Immature natural killer cell (primary cell): ENCODE results near the gene NDUFA11. TPM values are rescaled to one million over a fixed set of nuclear protein-coding genes. Genes with fewer than 3 reads are reported as not detected.
"Not testable (repeated sequence)": the region's sequence is repeated elsewhere in the genome, so short reads cannot be mapped to it uniquely, and the experiment has no call there.

Experiments used
- DNase-seq, 3 donors: peaks; one replicate each; pipeline ENCODE4 v3.0.0; 2022; ENCODE audit warnings: mixed read lengths in 1 of 3
- H3K27ac Mint-ChIP-seq, 6 donors: one replicate each; pipeline ENCODE4 v1.8.0; 2020; ENCODE audit warnings: mixed read lengths in 6 of 6, mild to moderate bottlenecking in 5 of 6, inconsistent platforms in 4 of 6, moderate library complexity in 3 of 6
- H3K27me3 Mint-ChIP-seq, 3 donors: one replicate each; pipeline ENCODE4 v1.8.0; 2020 to 2021; ENCODE audit warnings: low read depth in 3 of 3, mild to moderate bottlenecking in 3 of 3, mixed read lengths in 3 of 3, moderate library complexity in 3 of 3, inconsistent platforms in 1 of 3
- H3K36me3 Mint-ChIP-seq, 3 donors: one replicate each; pipeline ENCODE4 v1.8.0; 2020; ENCODE audit warnings: mixed read lengths in 3 of 3, inconsistent platforms in 2 of 3, mild to moderate bottlenecking in 2 of 3
- H3K4me1 Mint-ChIP-seq, 2 donors: one replicate each; pipeline ENCODE4 v1.8.0; 2020; ENCODE audit warnings: inconsistent platforms in 2 of 2, mild to moderate bottlenecking in 2 of 2, mixed read lengths in 2 of 2, moderate library complexity in 1 of 2
- H3K4me3 Mint-ChIP-seq, 5 donors: one replicate each; pipeline ENCODE4 v1.8.0; 2020; ENCODE audit warnings: mild to moderate bottlenecking in 5 of 5, mixed read lengths in 5 of 5, inconsistent platforms in 3 of 5, moderate library complexity in 3 of 5
- H3K9me3 Mint-ChIP-seq, 6 donors: one replicate each; pipeline ENCODE4 v1.8.0; 2020; ENCODE audit warnings: mild to moderate bottlenecking in 6 of 6, mixed read lengths in 6 of 6, inconsistent platforms in 4 of 6, moderate library complexity in 3 of 6
- polyA plus RNA-seq, 3 donors: library from polyadenylated mRNA; unstranded; fragments of 300-500 nt; fragmentation: Illumina TruSeq; gene quantifications; one replicate each; pipeline ENCODE4 v1.2.3, GENCODE V29; 2021

Gene NDUFA11
- polyA plus RNA-seq, 3 donors from 2014 or later: 329 to 666 (median 378) TPM

DNA sequence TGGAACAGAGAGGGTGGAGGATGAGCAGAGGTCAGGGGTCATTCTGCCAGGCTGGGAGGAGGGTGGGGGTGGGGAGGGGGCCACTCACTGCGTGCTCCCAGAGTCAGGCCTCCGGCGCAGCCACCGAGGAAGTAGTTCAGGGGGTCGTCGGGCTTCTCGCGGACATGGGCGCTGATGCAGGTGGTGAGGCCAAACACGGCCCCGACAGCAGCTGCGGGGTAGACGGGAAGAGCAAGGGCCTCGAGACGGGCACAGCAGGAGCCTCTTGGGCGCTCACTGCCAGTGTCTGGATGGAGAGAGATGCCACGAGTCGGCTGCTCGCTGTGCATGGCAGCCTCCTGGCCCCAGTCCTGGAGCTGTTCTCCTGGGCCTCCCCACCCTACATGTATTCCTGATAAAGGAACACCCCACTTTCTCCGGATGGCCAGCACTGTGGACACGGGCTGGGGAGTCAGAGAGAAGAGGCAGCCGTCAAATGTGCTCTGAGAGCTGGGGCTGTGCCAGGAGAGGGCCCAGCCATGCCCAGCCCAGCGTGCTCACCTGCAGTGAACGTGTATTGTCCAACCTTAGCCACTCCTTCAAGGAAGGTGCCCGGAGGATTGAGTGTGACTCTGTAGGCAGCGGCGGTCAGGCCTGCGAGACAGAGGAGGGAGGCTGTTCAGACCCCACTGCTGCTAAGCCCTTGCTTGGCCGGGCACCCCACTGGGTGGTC, 7.1 kb downstream of the NDUFA11 start:
- Mint-ChIP-seq H3K4me1 (peaks cover 9 to 11% of the 10 kb centered on the region in 2 donors), H3K27ac (no peak overlapping the region), H3K4me3 (no peak overlapping the region), H3K27me3 (peaks cover 2% of the 10 kb centered on the region in 3 donors), H3K36me3 (peaks cover 0 to 3% (median 0%) of the 10 kb centered on the region in 3 donors), H3K9me3 (no peaks in the 10 kb centered on the region)
- no peak for DNase-seq

DNA sequence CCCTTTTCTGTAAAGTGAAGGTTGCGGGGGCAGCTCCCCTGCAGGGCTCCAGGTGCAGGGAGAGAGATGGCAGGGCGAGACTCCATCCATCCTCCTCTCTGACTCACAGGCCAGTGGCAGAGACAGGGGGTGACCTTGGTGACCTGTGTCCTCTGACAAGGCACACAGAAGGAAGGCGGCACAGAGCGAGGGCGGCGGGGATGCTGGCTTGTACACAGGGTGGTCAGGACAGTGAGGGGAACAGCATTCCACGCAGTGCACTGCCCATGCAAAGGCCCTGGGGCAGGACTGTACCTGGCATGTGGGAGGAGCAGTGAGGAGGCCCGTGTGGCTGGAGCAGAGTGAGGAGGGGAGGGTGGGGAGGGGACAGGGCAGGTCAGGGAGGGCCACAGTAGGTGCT, 7.7 kb downstream of the NDUFA11 start:
- H3K4me1 Mint-ChIP-seq: peaks cover 4 to 6% of the 10 kb centered on the region in 2 donors
- H3K27me3 Mint-ChIP-seq: peaks cover 0 to 2% (median under 1%) of the 10 kb centered on the region in 3 donors
- peaks cover 0 to 3% (median 0%) of the 10 kb centered on the region in 3 donors for H3K36me3 Mint-ChIP-seq
- no peaks in the 10 kb centered on the region for H3K9me3 Mint-ChIP-seq
- DNase-seq: no peak
- no peak overlapping the region for H3K4me3 Mint-ChIP-seq
- no peak overlapping the region for H3K27ac Mint-ChIP-seq

DNA sequence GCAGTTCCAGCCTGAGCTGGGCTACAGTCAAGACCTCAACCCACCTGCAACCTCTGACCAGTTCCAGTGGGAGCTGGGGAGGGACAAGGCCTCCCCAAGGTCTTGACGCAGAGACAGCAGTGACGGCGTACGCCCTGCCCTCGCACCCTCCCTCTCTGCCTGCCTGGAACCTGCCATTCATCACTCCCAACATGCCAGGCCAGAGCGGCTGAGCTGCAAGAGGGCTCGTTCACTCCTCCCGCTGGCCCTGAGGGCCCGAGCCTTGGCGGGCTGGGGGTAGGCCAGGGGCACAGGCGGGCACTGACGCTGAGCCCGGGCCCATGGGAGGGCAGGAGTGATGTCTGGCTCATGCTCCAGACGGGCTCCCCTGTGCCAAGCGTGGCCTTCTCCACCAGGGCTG, 8.2 kb downstream of the NDUFA11 start:
- Mint-ChIP-seq H3K4me3 (no peak overlapping the region), H3K4me1 (peaks cover 3 to 4% of the 10 kb centered on the region in 2 donors), H3K9me3 (no peaks in the 10 kb centered on the region)

DNA sequence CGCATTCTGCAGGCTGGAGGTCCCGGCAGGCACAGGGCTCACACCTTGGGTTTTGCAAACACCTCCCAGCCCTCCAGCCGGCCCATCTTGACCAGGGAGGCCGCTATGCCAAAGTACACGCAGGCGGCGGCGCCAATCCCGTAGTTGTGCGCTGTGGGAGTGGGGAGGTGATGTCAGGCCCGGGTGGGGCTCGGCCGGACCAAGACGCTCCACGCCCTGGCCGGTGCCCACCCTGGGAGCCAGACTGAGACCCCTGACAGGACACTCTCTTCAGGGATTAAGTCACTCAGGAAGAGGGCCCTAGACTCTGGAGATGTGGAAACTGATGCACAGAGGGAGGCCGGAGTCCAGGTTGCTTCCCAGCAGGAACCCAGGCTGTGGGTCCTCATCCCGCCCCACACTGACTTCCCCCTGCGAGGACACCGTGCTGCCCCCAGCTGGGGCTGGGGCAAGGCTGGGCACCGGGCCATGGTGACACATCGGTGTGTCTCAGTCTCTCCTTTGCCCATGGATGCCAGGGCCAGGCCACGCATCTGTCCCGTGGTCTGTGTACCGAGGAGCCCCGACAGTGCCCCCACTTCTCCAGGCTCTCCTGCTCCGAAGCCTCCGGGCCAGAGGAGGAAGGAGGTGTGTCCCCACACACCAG, 8.8 kb downstream of the NDUFA11 start:
- DNase-seq: no peak
- Mint-ChIP-seq H3K27ac (no peak overlapping the region), H3K4me3 (no peak overlapping the region), H3K36me3 (peaks cover 0 to 3% (median 0%) of the 10 kb centered on the region in 3 donors), H3K4me1 (no peaks in the 10 kb centered on the region), H3K9me3 (no peaks in the 10 kb centered on the region), H3K27me3 (peaks cover 0 to 2% (median 0%) of the 10 kb centered on the region in 3 donors)

More for the DNA sequence above, 8.2 kb downstream of the NDUFA11 start:
- Mint-ChIP-seq H3K27ac (no peak overlapping the region), H3K36me3 (peaks cover 0 to 3% (median 0%) of the 10 kb centered on the region in 3 donors), H3K27me3 (peaks cover 0 to 2% (median 0%) of the 10 kb centered on the region in 3 donors)
- no peak for DNase-seq

DNA sequence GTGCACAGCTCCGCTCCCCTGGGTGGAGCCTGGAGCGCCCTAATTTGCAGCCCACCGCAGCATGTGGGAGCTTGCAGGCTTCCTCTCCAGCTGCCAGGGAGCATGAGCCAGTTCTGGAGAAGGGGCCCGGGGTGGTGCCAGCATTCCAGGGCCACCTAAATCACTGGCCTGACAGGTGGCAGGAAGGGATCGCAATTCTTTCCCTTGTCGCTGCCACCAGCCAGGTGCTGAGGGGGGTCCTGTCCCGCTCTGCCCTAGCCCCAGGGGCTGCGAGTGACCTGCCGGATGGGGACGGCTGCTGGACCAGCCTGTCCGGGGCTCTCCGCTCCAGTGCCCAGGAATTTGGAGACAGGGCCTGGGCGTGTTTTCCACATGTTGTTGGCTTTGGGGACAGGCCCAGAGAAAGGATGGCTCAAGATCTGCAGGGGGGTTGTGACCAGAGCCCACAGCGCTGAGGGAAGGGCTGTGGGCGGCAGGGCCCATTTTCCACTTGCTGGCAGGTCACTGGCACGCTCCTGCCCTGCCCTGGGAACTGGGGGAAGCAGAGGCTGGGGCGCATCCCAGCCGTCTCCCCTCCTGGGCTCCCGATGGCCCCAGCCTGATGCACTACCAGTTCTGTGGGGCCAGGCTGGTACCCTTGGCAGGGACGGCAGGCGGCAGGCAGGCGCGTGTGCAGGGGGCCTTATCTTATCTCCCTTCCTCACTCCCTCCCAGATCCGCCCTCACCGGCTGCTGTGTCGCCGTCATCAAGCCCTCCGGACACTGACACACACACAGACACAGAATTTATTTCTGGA, 9.5 kb downstream of the NDUFA11 start:
- H3K27ac Mint-ChIP-seq: no peak overlapping the region
- H3K36me3 Mint-ChIP-seq: peaks cover 0 to 3% (median 0%) of the 10 kb centered on the region in 3 donors
- H3K9me3 Mint-ChIP-seq: no peaks in the 10 kb centered on the region
- H3K27me3 Mint-ChIP-seq: peaks cover 0 to 4% (median 2%) of the 10 kb centered on the region in 3 donors
- no peak overlapping the region for H3K4me3 Mint-ChIP-seq
- no peak for DNase-seq
- no peaks in the 10 kb centered on the region for H3K4me1 Mint-ChIP-seq

DNA sequence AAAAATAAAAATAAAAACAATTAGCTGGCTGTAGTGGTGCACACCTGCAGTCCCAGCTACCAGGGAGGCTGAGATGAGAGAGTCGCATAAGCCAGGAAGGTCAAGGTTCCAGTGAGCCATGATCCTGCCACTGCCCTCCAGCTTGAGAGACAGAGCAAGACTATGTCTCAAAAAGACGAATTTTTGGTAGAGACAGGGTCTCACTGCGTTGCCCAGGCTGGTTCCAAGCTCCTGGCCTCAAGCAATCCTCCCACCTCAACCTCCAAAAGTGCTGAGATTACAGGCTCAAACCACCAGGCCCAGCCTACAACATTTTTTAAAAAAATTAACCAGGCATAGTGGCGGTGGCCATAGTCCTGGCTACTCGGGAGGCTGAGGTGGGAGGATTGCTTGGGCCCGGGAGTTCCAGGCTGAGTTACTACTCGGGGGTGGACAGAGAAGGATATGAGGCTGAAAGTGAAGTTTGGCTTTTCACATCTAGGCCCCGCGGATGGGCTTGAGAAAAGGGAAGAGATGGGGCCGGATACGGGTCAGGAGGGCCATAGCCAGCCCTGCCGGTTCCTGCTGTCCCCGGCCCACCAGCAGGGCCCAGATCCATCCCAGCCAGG, 10.2 kb downstream of the NDUFA11 start:
- no peak overlapping the region for H3K27ac Mint-ChIP-seq
- H3K36me3 Mint-ChIP-seq: peaks cover 0 to 3% (median 0%) of the 10 kb centered on the region in 3 donors
- no peak for DNase-seq
- no peaks in the 10 kb centered on the region for H3K4me1 Mint-ChIP-seq
- H3K4me3 Mint-ChIP-seq: no peak overlapping the region
- H3K27me3 Mint-ChIP-seq: peaks cover 0 to 4% (median 4%) of the 10 kb centered on the region in 3 donors
- no peaks in the 10 kb centered on the region for H3K9me3 Mint-ChIP-seq

DNA sequence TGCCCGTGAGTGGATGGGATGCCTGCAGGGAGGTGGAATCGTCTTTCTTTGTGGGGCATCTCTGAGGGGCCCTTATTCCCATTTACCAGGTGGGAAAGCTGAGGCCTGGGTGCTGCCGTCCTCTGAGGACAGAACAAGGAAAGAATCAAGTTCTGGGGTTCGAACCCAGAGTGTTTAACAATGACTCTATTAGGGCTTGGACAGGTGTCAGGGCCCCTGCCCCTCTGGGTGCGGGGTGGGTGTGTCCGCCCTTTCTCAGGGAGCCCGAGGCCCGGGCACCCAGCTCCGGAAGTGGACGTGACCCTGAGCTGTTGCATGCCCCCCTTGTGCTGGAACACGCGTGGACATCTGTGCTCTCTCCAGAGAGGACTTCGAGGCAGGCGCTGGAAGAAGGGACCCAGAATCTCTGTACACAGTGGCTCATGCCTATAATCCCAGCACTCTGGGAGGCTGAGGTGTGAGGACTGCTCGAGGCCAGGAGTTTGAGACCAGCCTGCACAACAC, 10.8 kb downstream of the NDUFA11 start:
- DNase-seq: no peak
- peak overlapping the region in 1 of 6 donors; percentile 22 for H3K27ac Mint-ChIP-seq
- H3K36me3 Mint-ChIP-seq: peaks cover 0 to 3% (median 0%) of the 10 kb centered on the region in 3 donors
- no peaks in the 10 kb centered on the region for H3K9me3 Mint-ChIP-seq
- H3K4me1 Mint-ChIP-seq: no peaks in the 10 kb centered on the region
- H3K27me3 Mint-ChIP-seq: peaks cover 0 to 4% (median 4%) of the 10 kb centered on the region in 3 donors
- H3K4me3 Mint-ChIP-seq: no peak overlapping the region

DNA sequence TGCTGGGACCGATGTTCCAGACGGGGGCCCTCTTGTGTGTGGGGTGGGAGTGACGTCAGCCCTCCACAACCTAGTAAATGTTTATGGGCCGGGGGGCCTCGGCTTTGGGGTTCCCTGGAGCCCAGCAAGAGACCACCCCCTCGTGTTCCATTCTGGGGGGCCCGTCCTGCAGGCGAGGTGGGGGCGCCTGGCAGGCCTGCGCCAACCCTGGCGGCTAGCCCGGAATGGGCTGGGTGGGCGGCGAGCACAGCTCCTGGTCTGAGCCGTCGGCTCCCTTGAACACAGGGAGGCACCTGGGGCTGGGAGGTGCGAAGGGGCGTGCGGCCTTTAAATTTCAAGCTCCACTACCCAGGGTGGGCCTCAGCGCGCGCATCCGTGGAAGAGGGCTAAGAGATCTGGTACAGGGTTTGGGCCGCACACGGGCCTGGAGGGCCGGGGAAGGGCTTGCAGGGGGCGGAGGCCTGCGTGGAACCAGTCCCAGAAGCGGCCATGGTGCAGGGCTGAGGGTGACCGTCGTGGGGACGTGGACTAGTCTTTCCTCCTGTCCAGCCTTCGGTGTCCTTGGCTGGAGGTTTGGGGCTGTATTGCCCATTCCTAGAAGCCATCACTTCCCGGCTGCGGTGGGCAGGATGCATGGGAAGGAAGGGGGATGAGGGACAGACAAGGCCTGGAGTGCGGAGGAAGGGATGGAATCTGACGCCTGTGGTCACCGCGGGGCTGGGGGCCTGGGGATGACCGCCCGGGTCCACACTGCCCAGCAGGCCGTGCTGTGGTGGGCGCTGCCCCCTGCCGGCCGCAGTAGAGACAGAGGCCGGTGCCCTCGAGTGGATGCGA, 11.4 kb downstream of the NDUFA11 start:
- peak in 1 of 3 donors; percentile 14 for DNase-seq
- H3K9me3 Mint-ChIP-seq: no peaks in the 10 kb centered on the region
- H3K4me3 Mint-ChIP-seq: no peak overlapping the region
- peak overlapping the region in 1 of 6 donors; percentile 22 for H3K27ac Mint-ChIP-seq
- peaks cover 0 to 3% (median 0%) of the 10 kb centered on the region in 3 donors for H3K36me3 Mint-ChIP-seq
- no peaks in the 10 kb centered on the region for H3K4me1 Mint-ChIP-seq
- peaks cover 0 to 4% (median 4%) of the 10 kb centered on the region in 3 donors for H3K27me3 Mint-ChIP-seq

DNA sequence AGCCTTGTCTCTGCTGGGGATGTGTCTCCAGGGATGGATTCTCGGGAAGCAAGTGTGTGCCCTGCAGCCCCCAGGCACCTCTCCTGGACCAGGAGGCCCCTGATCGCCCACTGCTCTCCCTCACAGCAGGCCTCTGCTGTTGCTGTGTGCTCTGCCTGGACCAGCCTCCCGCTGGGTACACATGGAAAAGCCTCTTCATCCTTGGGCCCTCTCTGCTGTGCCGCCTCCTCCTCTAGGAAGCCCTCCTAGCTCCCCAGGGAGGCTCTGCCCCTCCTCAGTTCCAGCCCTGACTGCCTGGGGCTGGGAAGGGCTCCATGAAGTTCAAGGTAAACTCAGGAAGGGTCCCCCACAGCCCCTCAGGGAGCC, 12.0 kb downstream of the NDUFA11 start:
- H3K4me1 Mint-ChIP-seq: no peaks in the 10 kb centered on the region

DNA sequence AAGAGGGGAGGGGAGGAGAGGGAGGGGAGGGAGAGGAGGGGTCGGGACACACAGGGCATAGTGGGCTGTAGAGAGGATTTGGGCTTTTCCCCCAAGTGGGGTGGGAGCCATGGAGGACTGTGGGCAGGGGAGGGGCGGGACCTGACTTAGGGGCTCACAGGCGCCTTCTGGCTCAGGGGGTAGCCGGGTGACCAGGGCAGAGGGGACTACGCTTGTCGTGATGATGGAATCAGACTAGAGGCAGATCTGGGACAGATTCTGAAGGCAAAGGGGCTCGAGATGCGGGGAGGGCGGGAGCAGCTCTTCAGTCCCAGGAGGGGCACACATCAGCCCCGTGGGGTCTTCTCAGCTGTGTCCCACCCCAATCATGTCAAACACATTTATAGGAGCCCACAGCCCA, 13.5 kb downstream of the NDUFA11 start:
- Mint-ChIP-seq H3K36me3 (no peaks in the 10 kb centered on the region), H3K4me1 (no peaks in the 10 kb centered on the region), H3K27me3 (peaks cover 0 to 4% (median 4%) of the 10 kb centered on the region in 3 donors), H3K4me3 (no peak overlapping the region), H3K9me3 (no peaks in the 10 kb centered on the region), H3K27ac (no peak overlapping the region)
- DNase-seq: no peak

More for the DNA sequence above, 12.0 kb downstream of the NDUFA11 start:
- peaks cover 0 to 4% (median 4%) of the 10 kb centered on the region in 3 donors for H3K27me3 Mint-ChIP-seq
- H3K4me3 Mint-ChIP-seq: no peak overlapping the region
- H3K9me3 Mint-ChIP-seq: no peaks in the 10 kb centered on the region
- DNase-seq: no peak
- peaks cover 0 to 3% (median 0%) of the 10 kb centered on the region in 3 donors for H3K36me3 Mint-ChIP-seq
- H3K27ac Mint-ChIP-seq: no peak overlapping the region

DNA sequence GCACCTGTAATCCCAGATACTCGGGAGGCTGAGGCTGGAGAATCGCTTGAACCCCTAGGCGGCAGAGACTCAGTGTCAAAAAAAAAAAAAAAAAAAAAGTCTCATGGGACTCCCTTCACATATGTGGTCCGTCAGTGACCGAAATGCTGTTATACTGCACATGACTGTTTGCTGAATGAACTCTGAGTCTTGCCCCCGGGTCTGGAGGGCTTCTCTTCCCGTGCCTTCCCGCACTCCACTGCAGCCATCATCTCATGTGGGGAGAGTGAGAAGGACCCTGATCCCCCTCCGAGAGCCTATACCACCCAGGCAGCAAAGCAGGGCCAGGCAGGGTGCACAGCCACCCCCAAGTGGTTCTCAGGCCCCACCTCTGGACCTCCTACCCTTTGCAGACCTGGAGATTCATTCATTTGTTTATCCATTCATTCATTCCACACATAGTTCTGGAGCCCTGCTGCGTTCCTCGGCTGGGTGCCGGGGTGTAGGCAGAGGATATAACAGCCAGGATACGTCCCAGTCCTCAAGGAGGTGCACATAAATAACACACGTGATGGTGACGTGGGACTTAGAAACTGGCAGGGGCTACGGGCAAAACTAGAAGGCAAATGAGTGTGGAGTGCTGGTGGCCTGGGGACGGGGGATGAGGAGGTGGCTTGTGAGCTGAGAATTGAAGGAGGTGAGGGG, 14.2 kb downstream of the NDUFA11 start:
- Mint-ChIP-seq H3K9me3 (no peaks in the 10 kb centered on the region), H3K27ac (no peak overlapping the region)
- no peak for DNase-seq

DNA sequence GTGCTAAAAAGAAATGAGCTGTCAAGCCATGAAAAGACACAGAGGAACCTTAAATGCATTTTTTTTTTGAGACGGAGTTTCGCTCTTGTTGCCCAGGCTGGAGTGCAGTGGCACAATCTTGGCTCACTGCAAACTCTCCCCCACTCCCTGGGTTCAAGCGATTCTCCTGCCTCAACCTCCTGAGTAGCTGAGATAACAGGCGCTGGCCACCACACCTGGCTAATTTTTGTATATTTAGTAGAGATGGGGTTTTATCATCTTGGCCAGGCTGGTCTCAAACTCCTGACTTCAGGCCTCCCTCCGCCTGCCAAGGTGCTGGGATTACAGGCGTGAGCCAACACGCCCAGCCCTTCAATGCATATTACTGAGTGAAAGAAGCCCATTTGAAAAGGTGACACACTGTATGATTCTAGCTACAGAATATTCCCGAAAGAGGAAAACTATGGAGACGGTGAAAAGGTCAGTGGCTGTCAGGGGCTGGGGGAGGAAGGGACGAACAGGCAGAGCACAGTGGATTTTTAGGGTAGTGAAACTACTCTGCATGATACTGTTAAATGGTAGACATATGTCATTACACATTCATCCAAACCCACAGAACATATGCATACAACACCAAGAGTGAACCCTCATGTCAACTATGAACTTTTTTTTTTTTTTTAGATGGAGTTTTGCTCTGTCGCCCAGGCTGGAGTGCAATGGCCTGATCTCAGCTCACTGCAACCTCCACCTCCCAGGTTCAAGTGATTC, 19.4 kb downstream of the NDUFA11 start:
- H3K9me3 Mint-ChIP-seq, H3K27ac Mint-ChIP-seq, H3K27me3 Mint-ChIP-seq, DNase-seq, H3K4me1 Mint-ChIP-seq, H3K4me3 Mint-ChIP-seq, H3K36me3 Mint-ChIP-seq: not testable (repeated sequence)

More for the DNA sequence above, 14.2 kb downstream of the NDUFA11 start:
- H3K27me3 Mint-ChIP-seq: peaks cover 0 to 4% (median 4%) of the 10 kb centered on the region in 3 donors
- no peaks in the 10 kb centered on the region for H3K36me3 Mint-ChIP-seq
- H3K4me3 Mint-ChIP-seq: no peak overlapping the region
- no peaks in the 10 kb centered on the region for H3K4me1 Mint-ChIP-seq
